ENCODE data around the gene NFE2L2.

DNA sequence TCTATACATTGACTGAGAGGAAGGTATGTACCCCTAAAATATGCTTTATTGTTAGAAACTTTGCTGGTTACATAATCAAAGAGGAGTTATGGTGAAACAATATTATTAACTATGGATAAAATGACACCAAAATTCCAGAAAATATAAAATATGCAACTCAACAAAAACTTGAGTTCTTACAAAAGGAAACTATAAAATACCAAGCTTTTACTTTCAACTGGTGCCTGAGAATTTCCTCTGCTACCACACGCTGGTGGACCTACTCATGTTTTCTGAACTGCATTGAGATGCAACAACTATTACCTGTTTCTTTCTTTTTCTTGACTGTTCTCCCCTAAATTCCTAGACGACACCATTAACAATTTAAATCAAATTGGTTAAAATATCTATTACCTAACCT lies 8.2 kb upstream of the NFE2L2 start:
- TF ChIP-seq, protein P1, sequence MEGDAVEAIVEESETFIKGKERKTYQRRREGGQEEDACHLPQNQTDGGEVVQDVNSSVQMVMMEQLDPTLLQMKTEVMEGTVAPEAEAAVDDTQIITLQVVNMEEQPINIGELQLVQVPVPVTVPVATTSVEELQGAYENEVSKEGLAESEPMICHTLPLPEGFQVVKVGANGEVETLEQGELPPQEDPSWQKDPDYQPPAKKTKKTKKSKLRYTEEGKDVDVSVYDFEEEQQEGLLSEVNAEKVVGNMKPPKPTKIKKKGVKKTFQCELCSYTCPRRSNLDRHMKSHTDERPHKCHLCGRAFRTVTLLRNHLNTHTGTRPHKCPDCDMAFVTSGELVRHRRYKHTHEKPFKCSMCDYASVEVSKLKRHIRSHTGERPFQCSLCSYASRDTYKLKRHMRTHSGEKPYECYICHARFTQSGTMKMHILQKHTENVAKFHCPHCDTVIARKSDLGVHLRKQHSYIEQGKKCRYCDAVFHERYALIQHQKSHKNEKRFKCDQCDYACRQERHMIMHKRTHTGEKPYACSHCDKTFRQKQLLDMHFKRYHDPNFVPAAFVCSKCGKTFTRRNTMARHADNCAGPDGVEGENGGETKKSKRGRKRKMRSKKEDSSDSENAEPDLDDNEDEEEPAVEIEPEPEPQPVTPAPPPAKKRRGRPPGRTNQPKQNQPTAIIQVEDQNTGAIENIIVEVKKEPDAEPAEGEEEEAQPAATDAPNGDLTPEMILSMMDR (conservative IDR thresholded peaks at IDR 0.05 in 1 of 2, IDR thresholded peaks at IDR 0.05 in 1 of 2; ENCODE audit: extremely low read depth in 1 of 2, insufficient read depth in 1 of 2, low read depth in 1 of 2, low read length in 2 of 2): no peak
- TF ChIP-seq EZH2 (IDR thresholded peaks at IDR 0.05; ENCODE audit: borderline replicate concordance, low read length): no peak

All from mammary epithelial cell (primary cell).